Measurements from ENCODE around the gene MAN2A2. TPM values are rescaled to one million over a fixed set of nuclear protein-coding genes. Genes with fewer than 3 reads are reported as not detected.

MAN2A2 gene
- total RNA-seq: 8.5 and 17.6 TPM in 2 replicates

GRCh38 chr15:90902840-90903732, at the start of gene MAN2A2:
TSS of gene MAN2A2 (plus strand) at chr15:90903302. CDS start at chr15:90904208, 906 bp downstream.

DNA sequence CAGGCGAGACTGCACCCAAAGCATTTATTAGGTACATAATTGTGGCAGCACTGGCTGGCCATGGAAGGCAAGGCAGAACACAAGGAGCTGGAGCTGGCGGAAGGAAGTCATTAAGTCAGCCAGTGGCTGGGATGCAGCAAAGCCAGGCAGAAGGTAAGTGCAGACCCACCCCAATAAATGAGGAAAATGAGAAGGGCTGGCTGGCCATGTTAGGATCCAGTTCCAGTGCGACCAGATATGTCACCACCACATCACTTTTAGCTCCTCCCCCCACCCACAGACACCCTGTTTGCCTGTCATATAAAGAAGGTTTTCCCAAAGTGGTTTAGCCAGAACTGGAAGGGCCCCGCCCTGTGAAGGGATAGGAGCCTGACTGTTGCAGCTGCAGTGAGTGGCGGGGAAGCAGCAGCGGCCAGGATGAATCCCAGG, 34.8 kb upstream of the MAN2A2 start, which contains the start of gene FURIN:
Gene FURIN (plus strand): TSS at position 328 of the 429 bp plus-strand sequence. CDS start 7,153 bp downstream, outside the sequence.

GRCh38 chr15:90883976-90884718, 19.0 kb upstream of the MAN2A2 start, which contains the start of gene FES:
TSS of gene FES (plus strand) at chr15:90884504. CDS start at chr15:90885046, 542 bp downstream.

DNA sequence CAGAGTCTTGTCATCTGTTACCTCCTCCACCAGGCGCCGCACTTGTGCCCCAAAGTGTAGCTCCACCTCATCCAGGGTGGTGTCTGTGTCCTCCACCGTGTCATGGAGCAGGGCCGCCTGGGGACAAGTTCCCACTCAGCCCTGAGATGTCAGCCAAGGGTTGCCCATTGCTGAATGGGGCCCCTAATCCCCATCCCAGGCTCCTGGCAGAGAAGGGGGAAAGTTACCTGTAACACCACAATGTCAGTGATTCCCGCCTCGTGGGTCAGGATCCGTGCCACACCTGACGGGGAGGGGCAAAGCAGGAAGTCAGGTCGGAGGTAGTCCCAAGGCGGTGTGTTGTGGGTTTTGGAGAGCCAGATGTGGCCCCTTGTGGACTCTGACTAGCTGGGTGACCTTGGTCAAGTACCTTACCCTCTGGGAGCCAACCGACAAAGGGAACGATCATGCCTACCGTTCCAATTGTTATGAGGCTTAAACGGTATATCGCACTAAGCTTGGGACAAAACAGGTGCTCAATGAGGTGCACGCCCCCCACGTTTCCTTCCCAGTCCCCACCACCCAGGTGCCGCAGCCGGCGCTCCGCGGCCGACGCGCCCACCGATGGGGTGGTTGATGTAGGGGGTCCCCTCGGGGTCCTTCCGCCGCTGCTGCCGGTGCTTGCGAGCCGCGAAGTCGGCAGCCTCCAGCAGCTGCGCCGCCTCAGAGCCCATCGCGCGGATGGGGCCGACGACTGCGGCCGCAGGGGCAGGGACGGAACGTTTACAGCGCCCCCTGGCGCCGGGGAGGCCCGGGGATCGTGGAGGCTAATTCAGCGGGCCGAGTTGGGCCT, 28.9 kb downstream of the MAN2A2 start, which contains the start of gene HDDC3:
Gene HDDC3 (minus strand): TSS at position 722 of the 832 bp plus-strand sequence. CDS start 9 bp downstream, at position 713.

GRCh38 chr15:90934949-90935751, 32.0 kb downstream of the MAN2A2 start, which contains the start of gene UNC45A:
TSS of gene UNC45A (plus strand) at chr15:90935285. CDS start at chr15:90935325, 40 bp downstream.

GRCh38 chr15:90954712-90955623, 51.9 kb downstream of the MAN2A2 start, which contains the start of gene RCCD1:
TSS of gene RCCD1 (plus strand) at chr15:90954884. CDS start at chr15:90956735, 1,851 bp downstream.

Other genes starting within 250 kb of the MAN2A2 start
- gene BLM, start 186.0 kb upstream of the MAN2A2 start, total RNA-seq: 0.71 and 0.74 TPM in 2 replicates
- 25.7 and 30.1 TPM in 2 replicates for gene FURIN, start 34.7 kb upstream of the MAN2A2 start, total RNA-seq
- gene FES, start 18.8 kb upstream of the MAN2A2 start, total RNA-seq: 23.8 and 25.2 TPM in 2 replicates
- gene HDDC3, start 29.2 kb downstream of the MAN2A2 start, total RNA-seq: 10.0 and 11.0 TPM in 2 replicates
- 81.5 and 91.3 TPM in 2 replicates for gene UNC45A, start 32.0 kb downstream of the MAN2A2 start, total RNA-seq
- gene RCCD1, start 51.6 kb downstream of the MAN2A2 start, total RNA-seq: 7.3 and 11.0 TPM in 2 replicates
- gene PRC1, start 91.2 kb downstream of the MAN2A2 start, total RNA-seq: 21.9 and 22.1 TPM in 2 replicates
- gene VPS33B, start 119.3 kb downstream of the MAN2A2 start, total RNA-seq: 10.0 and 13.6 TPM in 2 replicates
- under 0.01 and 0.18 TPM in 2 replicates for gene SV2B, start 197.0 kb downstream of the MAN2A2 start, total RNA-seq

Data from smooth muscle cell of bladder (primary cell).